GM19324 (cell line): ENCODE measurements around the gene ERICH6B.

Source experiments
- ATAC-seq: cut with Tn5 transposase; IDR thresholded peaks from one replicate; pipeline ENCODE4 v1.9.1; 2021; ENCODE audit warnings: mild to moderate bottlenecking, moderate library complexity; ENCODE audit not compliant: unreplicated experiment, low FRiP score

Gene ERICH6B

DNA sequence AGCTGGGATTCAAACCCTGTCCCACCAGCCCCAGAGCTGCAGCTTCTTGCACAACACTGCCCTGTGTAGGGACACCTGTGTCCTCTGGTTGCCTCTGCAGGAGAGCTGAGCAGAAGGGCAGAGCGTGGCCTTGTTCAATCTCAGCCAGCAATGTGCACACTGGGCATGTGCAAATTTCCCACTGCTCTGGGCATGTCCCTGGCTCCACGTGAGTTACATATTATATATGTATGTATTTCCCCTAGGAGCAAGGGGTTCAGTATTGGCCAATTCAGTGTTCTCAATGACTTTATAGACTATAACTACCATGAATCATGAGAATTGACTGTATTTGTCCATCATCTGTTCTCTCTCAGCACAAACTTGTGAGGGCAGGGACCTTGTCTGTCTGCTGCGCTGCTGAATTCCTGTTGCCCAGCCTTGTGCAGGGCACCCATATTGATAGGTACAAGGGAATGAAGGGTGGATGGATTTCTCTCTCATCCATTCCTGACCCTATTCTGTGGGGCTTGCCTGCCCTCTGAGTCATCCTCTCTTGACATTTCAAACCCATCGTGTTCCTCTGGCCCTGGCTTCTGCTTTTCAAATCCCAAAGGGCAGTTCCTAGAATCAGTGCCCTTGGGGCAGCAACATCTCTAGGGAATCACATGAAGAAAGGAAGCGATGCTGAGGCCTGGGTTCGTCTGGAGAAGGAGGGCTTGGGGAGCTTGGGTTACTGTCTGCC lies 69.7 kb downstream of the ERICH6B start:
- no peak for ATAC-seq

DNA sequence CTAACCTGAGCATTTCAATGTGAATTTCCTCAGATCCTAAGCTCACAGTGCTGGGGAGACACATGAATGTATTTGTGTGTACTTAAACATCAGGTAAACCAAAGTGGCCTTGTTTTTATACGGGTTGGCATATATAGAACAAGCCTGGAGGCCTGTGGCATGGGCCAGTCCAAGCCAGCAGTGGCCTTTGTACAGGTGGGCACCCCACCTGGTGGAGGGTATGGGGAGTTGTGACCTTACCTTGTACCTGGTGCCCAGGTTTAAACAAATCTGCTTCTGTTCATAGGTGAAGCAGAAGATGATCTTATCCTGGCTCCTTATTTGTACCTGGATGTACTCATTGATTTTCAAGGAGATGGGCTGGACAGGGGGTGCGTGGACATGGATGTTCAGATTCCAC lies 71.0 kb downstream of the ERICH6B start:
- ATAC-seq: no peak

GRCh38 chr13:45542878-45543277 lies 72.7 kb downstream of the ERICH6B start:
- ATAC-seq: no peak

GRCh38 chr13:45542391-45542790 lies 73.1 kb downstream of the ERICH6B start:
- ATAC-seq: no peak

GRCh38 chr13:45541806-45542205 lies 73.7 kb downstream of the ERICH6B start:
- no peak for ATAC-seq

DNA sequence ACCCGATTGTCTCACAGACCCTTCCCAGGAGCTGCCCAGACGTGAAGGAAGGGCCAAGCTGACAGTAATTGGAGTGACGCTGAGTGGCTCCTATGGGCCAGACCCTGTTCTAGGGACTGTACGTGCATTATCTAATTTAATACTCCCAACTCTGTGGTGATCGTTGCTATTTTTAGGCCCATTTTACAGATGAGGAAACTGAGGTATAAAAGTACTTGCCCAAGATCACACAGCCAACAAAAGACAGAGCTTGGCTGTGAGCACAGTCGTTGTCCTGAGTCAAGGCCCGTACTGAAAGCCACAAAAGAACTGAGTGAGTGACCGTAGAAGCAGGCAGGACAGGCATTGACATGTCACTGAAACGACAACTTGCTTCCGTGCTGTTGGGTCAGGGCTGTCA lies 74.7 kb downstream of the ERICH6B start:
- no peak for ATAC-seq

GRCh38 chr13:45540195-45540594 lies 75.3 kb downstream of the ERICH6B start:
- ATAC-seq: no peak

GRCh38 chr13:45538382-45538781 lies 77.2 kb downstream of the ERICH6B start:
- no peak for ATAC-seq

DNA sequence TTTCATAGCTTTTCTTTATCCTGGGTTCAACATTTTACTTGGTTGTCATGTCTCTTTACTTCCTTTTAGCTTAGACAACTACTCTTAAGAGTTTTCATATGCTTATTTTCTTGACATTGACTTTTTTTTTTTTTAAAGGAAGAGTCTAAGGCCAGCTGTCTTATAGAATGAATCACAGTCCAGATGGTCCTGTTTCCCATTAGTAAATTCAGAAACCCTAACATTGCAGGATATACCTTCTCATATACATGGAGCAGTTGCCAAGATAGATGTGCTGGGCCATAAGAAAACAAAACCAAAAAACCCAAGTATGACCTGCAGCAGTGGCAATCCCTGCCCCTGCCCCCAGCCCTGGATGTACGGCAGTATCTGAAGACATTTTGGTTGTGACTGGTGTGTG lies 78.0 kb downstream of the ERICH6B start:
- no peak for ATAC-seq

- ATAC-seq: no peak
Observed at GRCh38 chr13:45536224-45536623, 79.3 kb downstream of the ERICH6B start.

DNA sequence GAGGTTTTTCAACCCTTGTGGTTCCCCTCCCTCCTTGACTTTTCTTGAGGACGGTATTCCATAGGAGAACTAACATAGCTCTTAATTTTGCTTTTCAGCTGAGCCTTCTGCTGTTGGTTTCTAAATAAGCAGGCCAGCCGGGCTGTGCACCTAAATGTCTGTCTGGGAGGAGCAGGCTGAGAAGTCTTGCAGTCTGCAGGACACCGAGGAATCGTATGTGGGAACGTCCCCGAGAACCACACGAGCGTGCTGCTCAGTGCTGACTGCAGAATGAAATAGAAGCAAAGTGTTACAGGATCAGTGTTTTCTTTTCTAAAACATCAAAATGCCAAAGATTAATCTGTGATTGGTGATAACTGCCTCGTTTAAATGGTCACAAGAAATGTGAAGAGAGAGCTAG lies 80.9 kb downstream of the ERICH6B start:
- no peak for ATAC-seq

DNA sequence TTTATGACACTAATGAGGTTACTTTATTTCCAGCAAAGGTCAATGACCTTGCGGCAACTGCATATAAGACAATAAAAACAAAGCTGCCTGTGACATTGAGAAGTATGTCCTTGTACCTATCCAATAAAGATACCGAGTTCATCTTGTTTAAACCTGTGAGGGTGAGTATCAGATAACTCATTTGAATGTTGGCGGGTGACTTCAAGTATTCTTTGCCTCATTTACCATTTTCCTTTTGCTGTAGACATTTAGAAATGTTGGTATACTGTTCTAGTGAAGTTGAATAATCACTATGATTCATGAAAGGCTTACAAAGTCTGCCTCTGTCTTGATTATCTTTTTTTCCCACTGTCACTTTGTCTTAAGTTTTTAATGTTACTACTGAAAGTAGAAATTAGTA lies 85.8 kb downstream of the ERICH6B start:
- no peak for ATAC-seq

DNA sequence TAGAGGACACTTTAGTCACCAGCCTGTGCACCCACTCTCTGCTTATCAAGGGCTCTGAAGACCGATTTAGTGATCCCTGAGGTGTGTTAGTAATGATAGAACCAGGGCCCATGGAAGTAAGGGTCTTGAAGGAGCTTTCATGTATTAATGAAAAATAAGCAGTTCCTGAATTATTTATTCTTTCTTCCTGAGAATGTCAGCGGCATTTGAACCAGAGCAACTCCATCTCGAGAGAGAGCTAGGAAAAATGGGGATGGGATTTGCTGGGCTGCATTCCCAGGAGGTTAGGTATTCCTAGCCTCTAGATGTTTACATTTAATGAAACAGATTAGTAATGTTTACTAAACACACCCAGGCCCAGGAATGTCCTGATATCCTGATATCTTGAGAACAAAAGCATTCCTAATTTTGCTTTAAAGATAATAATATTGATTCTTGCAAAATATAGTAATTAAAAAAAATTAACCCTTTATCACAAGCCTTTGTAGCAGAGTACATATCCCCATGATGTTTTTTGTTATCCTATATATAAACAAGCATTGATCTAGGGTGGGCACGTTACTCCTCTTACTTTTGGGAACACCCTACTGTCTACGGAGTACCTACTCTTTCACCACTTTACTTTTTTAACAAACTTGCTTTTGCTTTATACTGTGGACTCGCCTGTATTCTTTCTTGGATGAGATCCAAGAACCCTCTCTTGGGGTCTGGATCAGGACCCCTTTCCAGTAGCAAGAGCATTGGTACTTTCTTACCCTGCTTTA lies 87.7 kb downstream of the ERICH6B start:
- ATAC-seq: no peak

- ATAC-seq: no peak
Observed at GRCh38 chr13:45522571-45522970, 93.0 kb downstream of the ERICH6B start.

DNA sequence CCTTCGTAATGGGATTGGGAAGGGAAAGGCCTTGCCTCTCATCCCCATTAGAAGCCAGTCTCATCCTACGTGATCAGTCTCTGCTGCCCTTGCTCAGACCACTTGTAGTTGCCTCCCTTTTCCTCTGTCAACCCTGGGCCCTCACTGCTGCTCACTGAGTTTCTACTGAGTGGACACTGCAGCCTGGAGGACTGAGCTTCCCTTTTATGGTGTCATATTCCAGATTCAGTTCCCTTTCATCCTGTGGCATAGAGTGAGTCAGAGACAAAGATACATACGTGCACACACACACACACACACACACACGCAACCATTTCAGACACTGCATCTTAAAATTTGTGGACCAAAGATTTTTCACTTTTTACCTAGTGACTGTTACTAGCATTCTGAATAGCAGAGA lies 94.2 kb downstream of the ERICH6B start:
- no peak for ATAC-seq

- ATAC-seq: no peak
Observed at GRCh38 chr13:45519493-45519892, 96.0 kb downstream of the ERICH6B start.

- no peak for ATAC-seq
Observed at GRCh38 chr13:45518525-45519245, 96.9 kb downstream of the ERICH6B start.

DNA sequence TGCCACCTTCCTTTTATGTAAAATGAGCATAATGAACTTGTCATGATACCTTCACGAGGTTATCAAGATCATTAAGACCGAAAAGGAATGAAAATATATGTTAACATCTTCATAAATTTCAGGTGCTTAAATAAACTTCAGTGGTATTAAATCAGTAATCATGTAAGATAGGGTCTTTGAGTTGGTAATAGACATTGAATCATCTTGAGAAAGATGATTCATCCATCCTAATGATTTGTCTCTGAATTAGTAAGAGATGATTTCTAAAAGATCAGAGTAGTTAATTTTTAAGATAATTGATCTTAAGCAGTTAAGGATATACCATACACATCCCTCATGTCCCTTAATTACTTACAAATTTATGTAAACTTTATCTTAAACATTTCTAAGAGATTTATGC lies 98.8 kb downstream of the ERICH6B start:
- no peak for ATAC-seq

GRCh38 chr13:45512098-45512496 lies 103.4 kb downstream of the ERICH6B start:
- no peak for ATAC-seq

GRCh38 chr13:45511310-45512097 lies 104.0 kb downstream of the ERICH6B start:
- no peak for ATAC-seq

DNA sequence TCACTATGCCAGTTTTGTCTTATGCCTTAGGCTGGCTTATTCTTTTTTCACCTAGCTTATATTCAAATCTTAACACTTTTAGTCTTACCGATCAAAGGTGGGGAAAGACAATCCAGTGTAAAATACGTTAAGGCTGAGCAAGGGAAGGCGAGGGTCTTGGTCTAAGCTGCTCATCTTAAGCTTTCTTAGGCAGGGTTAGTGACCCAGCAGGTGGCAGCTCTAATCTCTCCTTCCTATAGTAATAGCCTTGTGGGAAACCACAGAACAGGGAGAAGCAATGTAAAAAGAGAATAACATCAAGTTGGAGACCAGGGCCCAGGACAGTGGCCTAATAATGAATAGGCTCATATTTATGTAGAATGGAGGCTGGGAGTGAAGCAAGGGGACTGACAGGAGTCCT lies 104.9 kb downstream of the ERICH6B start:
- no peak for ATAC-seq
